Common myeloid progenitor, CD34-positive (primary cell): ENCODE data around the gene CFAP97.
"Not testable (repeated sequence)": the region's sequence is repeated elsewhere in the genome, so short reads cannot be mapped to it uniquely, and the experiment has no call there.

Experiments
- CTCF ChIA-PET: fragments of 350-600 bp; sonication (Branson Sonifier 250); formaldehyde crosslinking; loops from one replicate; lab custom pipeline; 2021; ENCODE audit warnings: antibody characterized with exemption; lab: Charles Lee
- POLR2A ChIA-PET: fragments of 350-600 bp; sonication (Branson Sonifier 250); formaldehyde crosslinking; loops from one replicate; lab custom pipeline; 2021; ENCODE audit warnings: antibody characterized with exemption; lab: Charles Lee
- DNase-seq, 3 donors: peaks; one replicate each; pipeline versions ENCODE4 v3.0.0 to v3.0.0-alpha.2; 2013
- H3K27ac ChIP-seq, 2 experiments: 1 replicate in 1 of 2; 2 replicates in 1 of 2; pipeline ENCODE4 v1.7.0; 2013; ENCODE audit warnings: inconsistent platforms in 2 of 2, low read length in 2 of 2, mild to moderate bottlenecking in 2 of 2, low read depth in 1 of 2, moderate library complexity in 1 of 2; ENCODE audit not compliant: severe bottlenecking in 2 of 2, insufficient read depth in 1 of 2, poor library complexity in 1 of 2
- H3K27me3 ChIP-seq, 5 experiments: replicated peaks in 2 of 5; 1 replicate in 3 of 5; 2 replicates in 2 of 5; pipeline versions ENCODE4 v1.6.1 to v1.7.0; 2013; ENCODE audit warnings: low read length in 4 of 5, mild to moderate bottlenecking in 2 of 5, moderate library complexity in 2 of 5, inconsistent platforms in 1 of 5; ENCODE audit not compliant: insufficient read depth in 5 of 5, control insufficient read depth in 4 of 5
- H3K36me3 ChIP-seq, 4 experiments: 1 replicate in 2 of 4; 2 replicates in 2 of 4; pipeline versions ENCODE4 v1.6.1 to v1.7.0; 2013; ENCODE audit warnings: low read length in 3 of 4, control low read depth in 1 of 4, mild to moderate bottlenecking in 1 of 4; ENCODE audit not compliant: control insufficient read depth in 4 of 4, insufficient read depth in 4 of 4
- H3K4me1 ChIP-seq, 4 experiments: 1 replicate in 3 of 4; 2 replicates in 1 of 4; pipeline versions ENCODE4 v1.6.1 to v1.7.1; 2013; ENCODE audit warnings: low read length in 3 of 4, mild to moderate bottlenecking in 3 of 4, control low read depth in 1 of 4, inconsistent platforms in 1 of 4, moderate library complexity in 1 of 4; ENCODE audit not compliant: control insufficient read depth in 4 of 4, insufficient read depth in 4 of 4; ENCODE audit errors: control extremely low read depth in 1 of 4
- H3K4me3 ChIP-seq, 7 experiments: 1 replicate in 4 of 7; 2 replicates in 3 of 7; pipeline versions ENCODE4 v1.5.1 to v1.7.0; 2013; ENCODE audit warnings: mild to moderate bottlenecking in 7 of 7, low read length in 6 of 7, moderate library complexity in 6 of 7, inconsistent platforms in 2 of 7, low read depth in 2 of 7, control low read depth in 1 of 7; ENCODE audit not compliant: insufficient read depth in 4 of 7, control insufficient read depth in 1 of 7; ENCODE audit errors: extremely low read depth in 1 of 7
- H3K9me3 ChIP-seq, 5 experiments: 1 replicate in 4 of 5; 2 replicates in 1 of 5; pipeline versions ENCODE4 v1.6.1 to v1.7.1; 2013; ENCODE audit warnings: low read length in 4 of 5, mild to moderate bottlenecking in 2 of 5, inconsistent platforms in 1 of 5, low read depth in 1 of 5, moderate library complexity in 1 of 5; ENCODE audit not compliant: control insufficient read depth in 4 of 5, insufficient read depth in 2 of 5; ENCODE audit errors: control extremely low read depth in 1 of 5
- WGBS: methylation state at CpG from one replicate; pipeline ENCODE4 v1.1.5; 2013; ENCODE audit not compliant: insufficient coverage; 5-methylcytosine and 5-hydroxymethylcytosine counted together

CFAP97 gene

GRCh38 chr4:185204238-185204910 lies 574 bp upstream of the CFAP97 start:
- CTCF ChIA-PET = interaction anchor here (0.7 kb wide), 1 partner anchor 9 kb away, joined by 3 read pairs; no protein-coding TSS in a partner anchor
- H3K9me3 ChIP-seq = no peaks in the 10 kb centered on the region
- POLR2A ChIA-PET = no interaction called here
- H3K4me3 ChIP-seq = peak overlapping the region in 6 of 7 experiments; percentile 25 to 82 (median 70)
- peak overlapping the region in 1 of 2 experiments; percentile 79 for H3K27ac ChIP-seq
- peaks cover 8 to 41% (median 34%) of the 10 kb centered on the region in 4 experiments for H3K4me1 ChIP-seq
- no peaks in the 10 kb centered on the region for H3K36me3 ChIP-seq
- peaks cover 0 to 11% (median 4%) of the 10 kb centered on the region in 5 experiments for H3K27me3 ChIP-seq
- DNase-seq = peak in 1 of 3 donors; percentile 20
- 0% methylated on average over 1 of the region's 14 CpGs for WGBS

- CTCF ChIA-PET = no interaction called here
- H3K9me3 ChIP-seq = no peaks in the 10 kb centered on the region
- WGBS = 70% methylated on average over 8 of the region's 8 CpGs
Observed at GRCh38 chr4:185202984-185203485, 765 bp downstream of the CFAP97 start.

GRCh38 chr4:185201977-185202962 lies 1.5 kb downstream of the CFAP97 start:
- H3K36me3 ChIP-seq = no peaks in the 10 kb centered on the region
- peak; percentile 42 to 87 (median 59) for DNase-seq
- H3K4me1 ChIP-seq = peaks cover 8 to 35% (median 29%) of the 10 kb centered on the region in 4 experiments
- CTCF ChIA-PET = no interaction called here
- no peaks in the 10 kb centered on the region for H3K9me3 ChIP-seq
- POLR2A ChIA-PET = no interaction called here
- WGBS = 32% methylated on average over 9 of the region's 16 CpGs
- H3K4me3 ChIP-seq = peak overlapping the region in 4 of 7 experiments; percentile 68 to 82 (median 75)
- H3K27me3 ChIP-seq = no peaks in the 10 kb centered on the region
- H3K27ac ChIP-seq = peak overlapping the region in 1 of 2 experiments; percentile 79

More at GRCh38 chr4:185202984-185203485, 765 bp downstream of the CFAP97 start:
- H3K36me3 ChIP-seq = no peaks in the 10 kb centered on the region
- H3K4me3 ChIP-seq = peak overlapping the region in 6 of 7 experiments; percentile 50 to 82 (median 70)
- POLR2A ChIA-PET = no interaction called here
- peaks cover 8 to 35% (median 29%) of the 10 kb centered on the region in 4 experiments for H3K4me1 ChIP-seq
- DNase-seq = no peak
- H3K27me3 ChIP-seq = peaks cover 0 to 2% (median 0%) of the 10 kb centered on the region in 5 experiments
- H3K27ac ChIP-seq = peak overlapping the region; percentile 33 to 79

GRCh38 chr4:185198189-185198588 lies 5.6 kb downstream of the CFAP97 start:
- H3K27me3 ChIP-seq, H3K27ac ChIP-seq, H3K9me3 ChIP-seq, H3K36me3 ChIP-seq, DNase-seq, H3K4me3 ChIP-seq, POLR2A ChIA-PET: not testable (repeated sequence)
- WGBS = 94% methylated on average over 4 of the region's 4 CpGs
- H3K4me1 ChIP-seq = peaks cover 0 to 16% (median 14%) of the 10 kb centered on the region in 4 experiments
- CTCF ChIA-PET = interaction anchor here (1.3 to 3.9 kb wide), 2 partner anchors 12 to 107 kb away, joined by 3 to 27 read pairs; no protein-coding TSS in a partner anchor

GRCh38 chr4:185196437-185196836 lies 7.4 kb downstream of the CFAP97 start:
- H3K27me3 ChIP-seq = no peaks in the 10 kb centered on the region
- no CpG with 5 or more reads among the region's 2 CpGs for WGBS
- H3K4me3 ChIP-seq = no peak overlapping the region
- POLR2A ChIA-PET = interaction anchor here (0.8 kb wide), 1 partner anchor 10 kb away, joined by 7 read pairs; no protein-coding TSS in a partner anchor
- no peak for DNase-seq
- no peak overlapping the region for H3K27ac ChIP-seq
- CTCF ChIA-PET = interaction anchor here (0.6 to 3.9 kb wide), 3 partner anchors 11 to 45 kb away, joined by 3 to 27 read pairs (median 4); no protein-coding TSS in a partner anchor
- H3K36me3 ChIP-seq = peaks cover 0 to 3% (median 1%) of the 10 kb centered on the region in 4 experiments
- no peaks in the 10 kb centered on the region for H3K4me1 ChIP-seq
- no peaks in the 10 kb centered on the region for H3K9me3 ChIP-seq

GRCh38 chr4:185194924-185195888 lies 8.6 kb downstream of the CFAP97 start:
- Histone ChIP-seq H3K9me3 (no peaks in the 10 kb centered on the region), H3K27ac (no peak overlapping the region), H3K4me1 (no peaks in the 10 kb centered on the region), H3K27me3 (no peaks in the 10 kb centered on the region), H3K36me3 (peaks cover 1 to 8% (median 5%) of the 10 kb centered on the region in 4 experiments), H3K4me3 (no peak overlapping the region)
- POLR2A ChIA-PET = no interaction called here
- DNase-seq = no peak
- CTCF ChIA-PET = interaction anchor here (1.5 to 3.9 kb wide), 3 partner anchors 9 to 13 kb away, joined by 4 to 27 read pairs (median 6); no protein-coding TSS in a partner anchor
- 97% methylated on average over 5 of the region's 9 CpGs for WGBS
